OCI-LY3 (cell line): ENCODE data around the gene TECPR2.

Experiments
- EZH2phosphoT487 ChIP-seq: fragments of 200-600 bp; shearing (Covaris generic); IDR thresholded peaks from 2 replicates; pipeline ENCODE4 v1.6.1; 2018; ENCODE audit warnings: antibody characterized with exemption, mixed run types, low read depth
- TF ChIP-seq, protein P1 (sequence below): fragments of 200-600, 300-600 bp; sonication (generic); IDR thresholded peaks from 2 replicates; pipeline ENCODE4 v1.5.1; 2014; ENCODE audit warnings: antibody characterized with exemption, low read length, low read depth

DNA sequence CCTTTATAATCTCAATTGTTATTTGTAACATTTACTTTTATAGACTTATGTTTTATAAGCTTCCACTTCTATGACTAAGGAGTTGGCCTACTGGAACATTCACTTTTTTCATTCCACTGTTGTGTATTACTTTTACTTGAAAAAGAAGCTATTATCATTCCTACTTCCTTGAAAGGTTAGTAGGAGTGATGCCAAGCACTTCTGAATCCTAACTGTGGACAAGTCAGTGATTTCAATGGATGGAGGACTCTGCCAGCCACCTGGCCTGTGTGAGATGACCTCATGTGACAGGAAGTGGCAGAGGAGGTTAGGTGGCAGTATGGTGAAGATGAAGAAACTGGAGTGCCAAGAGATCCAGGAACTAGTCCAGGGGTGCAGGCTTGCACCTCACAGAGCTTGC, 46.0 kb downstream of the TECPR2 start:
- TF ChIP-seq EZH2phosphoT487 = no peak
- TF ChIP-seq, protein P1, sequence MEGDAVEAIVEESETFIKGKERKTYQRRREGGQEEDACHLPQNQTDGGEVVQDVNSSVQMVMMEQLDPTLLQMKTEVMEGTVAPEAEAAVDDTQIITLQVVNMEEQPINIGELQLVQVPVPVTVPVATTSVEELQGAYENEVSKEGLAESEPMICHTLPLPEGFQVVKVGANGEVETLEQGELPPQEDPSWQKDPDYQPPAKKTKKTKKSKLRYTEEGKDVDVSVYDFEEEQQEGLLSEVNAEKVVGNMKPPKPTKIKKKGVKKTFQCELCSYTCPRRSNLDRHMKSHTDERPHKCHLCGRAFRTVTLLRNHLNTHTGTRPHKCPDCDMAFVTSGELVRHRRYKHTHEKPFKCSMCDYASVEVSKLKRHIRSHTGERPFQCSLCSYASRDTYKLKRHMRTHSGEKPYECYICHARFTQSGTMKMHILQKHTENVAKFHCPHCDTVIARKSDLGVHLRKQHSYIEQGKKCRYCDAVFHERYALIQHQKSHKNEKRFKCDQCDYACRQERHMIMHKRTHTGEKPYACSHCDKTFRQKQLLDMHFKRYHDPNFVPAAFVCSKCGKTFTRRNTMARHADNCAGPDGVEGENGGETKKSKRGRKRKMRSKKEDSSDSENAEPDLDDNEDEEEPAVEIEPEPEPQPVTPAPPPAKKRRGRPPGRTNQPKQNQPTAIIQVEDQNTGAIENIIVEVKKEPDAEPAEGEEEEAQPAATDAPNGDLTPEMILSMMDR = no peak
